ENCODE measurements around the gene RNASEH1.
"Not testable (repeated sequence)": the region's sequence is repeated elsewhere in the genome, so short reads cannot be mapped to it uniquely, and the experiment has no call there.

RNASEH1 gene

DNA sequence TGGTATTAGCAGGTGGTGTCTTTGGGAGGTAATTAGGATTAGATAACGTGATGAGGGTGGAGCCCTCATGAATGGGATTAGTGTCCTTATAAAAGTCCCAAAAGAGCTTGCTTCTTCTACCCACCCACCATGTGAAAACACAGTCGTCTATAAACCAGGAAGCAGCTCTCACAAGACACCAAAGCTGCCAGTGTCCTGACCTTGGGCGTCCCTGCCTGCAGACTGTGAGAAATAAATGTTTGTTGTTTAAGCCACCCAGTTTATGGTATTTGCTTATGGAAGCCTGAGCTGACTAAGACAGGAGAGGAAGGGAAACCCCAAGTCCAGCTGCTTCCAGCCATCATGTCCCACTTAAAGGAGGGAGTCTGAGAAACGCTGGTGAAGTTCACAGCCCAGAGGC is 52.4 kb downstream of the RNASEH1 start:
- peak overlapping the region; percentile 75 for H3K27ac ChIP-seq
- TF ChIP-seq CTCF (conservative IDR thresholded peaks at IDR 0.05), result no peak

GRCh38 chr2:3504741-3505140 is 53.4 kb downstream of the RNASEH1 start:
- TF ChIP-seq CTCF (conservative IDR thresholded peaks at IDR 0.05), result no peak

GRCh38 chr2:3503483-3503882 is 54.6 kb downstream of the RNASEH1 start:
- TF ChIP-seq CTCF (conservative IDR thresholded peaks at IDR 0.05), result no peak
- peak overlapping the region; percentile 75 for H3K27ac ChIP-seq

More at GRCh38 chr2:3504741-3505140, 53.4 kb downstream of the RNASEH1 start:
- H3K27ac ChIP-seq, result peak overlapping the region; percentile 75; the same call in 1 of the 2 replicates

GRCh38 chr2:3503046-3503445 is 55.1 kb downstream of the RNASEH1 start:
- H3K27ac ChIP-seq, result no peak overlapping the region
- TF ChIP-seq CTCF (conservative IDR thresholded peaks at IDR 0.05), result no peak

DNA sequence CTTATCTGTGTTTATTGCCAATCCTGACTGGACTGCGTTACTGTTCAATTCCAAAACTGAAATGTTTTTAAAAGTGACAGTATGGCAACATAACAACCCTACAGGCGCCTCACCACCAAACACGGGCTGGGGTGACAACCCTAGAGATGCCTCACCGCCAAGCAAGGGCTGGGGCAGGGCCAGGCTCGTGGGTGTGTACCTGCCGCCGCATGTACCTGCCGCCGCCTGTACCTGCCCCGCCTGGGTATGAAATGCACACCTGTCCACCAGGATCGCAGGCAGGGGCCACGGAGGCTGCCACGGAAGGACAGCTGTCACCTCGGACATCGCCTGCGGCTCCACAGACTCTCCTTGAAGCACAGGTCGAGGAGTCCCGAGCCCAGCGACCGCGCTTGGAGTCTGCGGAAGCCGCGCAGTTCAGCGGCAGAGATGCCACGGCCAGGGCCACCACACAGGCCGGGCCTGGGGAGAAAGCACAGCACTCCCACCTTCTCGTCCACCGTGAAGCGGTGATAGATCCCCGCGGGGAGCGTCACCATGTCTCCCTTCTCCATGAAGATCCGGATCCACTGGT is 57.7 kb downstream of the RNASEH1 start:
- H3K27ac ChIP-seq, result no peak overlapping the region
- no peak for TF ChIP-seq CTCF (conservative IDR thresholded peaks at IDR 0.05)

DNA sequence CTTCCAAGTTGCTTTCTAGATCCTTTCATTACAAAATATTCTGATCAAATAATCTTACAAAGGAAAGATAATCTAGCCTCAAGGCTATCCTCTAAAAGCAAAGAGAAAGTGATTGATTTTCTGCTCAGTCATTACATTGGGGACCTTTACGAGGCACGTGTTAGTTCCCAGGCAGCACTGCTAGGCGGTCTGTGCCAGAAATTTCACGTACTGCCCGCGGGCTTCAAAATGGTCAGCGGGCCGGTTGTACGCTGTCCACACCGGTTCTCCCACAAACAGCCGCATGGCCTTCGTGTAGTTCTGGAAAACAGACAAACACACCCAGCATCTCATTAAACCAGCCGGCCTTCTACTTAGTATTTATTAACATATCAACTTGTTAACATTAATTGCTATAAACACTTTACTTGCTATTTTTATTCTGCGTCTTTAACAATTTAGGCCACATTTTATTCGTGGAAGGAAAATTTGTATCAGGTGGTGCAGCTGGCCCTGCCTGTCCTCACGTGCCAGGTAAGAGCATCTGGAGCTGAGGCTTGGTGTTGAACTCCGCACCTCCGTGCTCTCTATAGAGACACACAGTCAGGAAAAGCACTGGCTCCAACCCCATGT is 59.2 kb downstream of the RNASEH1 start:
- TF ChIP-seq CTCF (conservative IDR thresholded peaks at IDR 0.05), result no peak
- no peak overlapping the region for H3K27ac ChIP-seq

GRCh38 chr2:3496708-3497080 is 61.4 kb downstream of the RNASEH1 start:
- H3K27ac ChIP-seq, result not testable (repeated sequence)

Measured in VCaP (cell line).